HG03175 (cell line): Measurements from ENCODE around the gene RASGEF1B.

Experiments
- ATAC-seq: cut with Tn5 transposase; IDR thresholded peaks from one replicate; pipeline ENCODE4 v1.9.1; 2021; ENCODE audit warnings: mild to moderate bottlenecking, moderate library complexity; ENCODE audit not compliant: unreplicated experiment

The RASGEF1B gene

GRCh38 chr4:81399306-81400086 lies 72.2 kb downstream of the RASGEF1B start:
- ATAC-seq, result no peak

- no peak for ATAC-seq
Measured at GRCh38 chr4:81398379-81398778, 73.3 kb downstream of the RASGEF1B start.

GRCh38 chr4:81397635-81398034 lies 74.1 kb downstream of the RASGEF1B start:
- ATAC-seq, result no peak

- ATAC-seq, result no peak
Measured at GRCh38 chr4:81395239-81395638, 76.5 kb downstream of the RASGEF1B start.

GRCh38 chr4:81392164-81392563 lies 79.5 kb downstream of the RASGEF1B start:
- ATAC-seq, result no peak

- no peak for ATAC-seq
Measured at GRCh38 chr4:81389720-81390119, 82.0 kb downstream of the RASGEF1B start.

- ATAC-seq, result no peak
Measured at GRCh38 chr4:81380437-81380836, 91.3 kb downstream of the RASGEF1B start.

- no peak for ATAC-seq
Measured at GRCh38 chr4:81378386-81378785, 93.3 kb downstream of the RASGEF1B start.

- ATAC-seq, result no peak
Measured at GRCh38 chr4:81377191-81377590, 94.5 kb downstream of the RASGEF1B start.

- no peak for ATAC-seq
Measured at GRCh38 chr4:81376720-81377119, 95.0 kb downstream of the RASGEF1B start.
